Heart right ventricle (tissue), 16 donors: ENCODE measurements around the gene SMYD1. TPM values are rescaled to one million over a fixed set of nuclear protein-coding genes. Genes with fewer than 3 reads are reported as not detected.

Source experiments
- ATAC-seq, 8 donors: fragments of 200-7000 bp; cut with Tn5 transposase; one replicate each; pipeline ENCODE4 v1.9.1; 2020; ENCODE audit warnings: mild to moderate bottlenecking in 8 of 8, moderate library complexity in 8 of 8, moderate number of reproducible peaks in 1 of 8
- DNase-seq, 2 donors: peaks; one replicate each; pipeline ENCODE4 v3.0.0-alpha.2; 2020
- H3K27ac ChIP-seq, 10 donors: fragments of 200-600 bp; sonication (generic) in 2 of 10; one replicate each; pipeline versions ENCODE4 v1.5.0 to v1.8.0; 2020 to 2022; ENCODE audit warnings: mild to moderate bottlenecking in 3 of 10
- H3K27me3 ChIP-seq, 7 donors: fragments of 200-600 bp; one replicate each; pipeline ENCODE4 v1.8.0; 2021 to 2022; ENCODE audit warnings: mild to moderate bottlenecking in 2 of 7
- H3K36me3 ChIP-seq, 9 donors: fragments of 200-600 bp; sonication (generic) in 1 of 9; one replicate each; pipeline versions ENCODE4 v1.5.0 to v1.8.0; 2020 to 2022; ENCODE audit warnings: mild to moderate bottlenecking in 2 of 9
- H3K4me1 ChIP-seq, 9 donors: fragments of 200-600 bp; sonication (generic) in 1 of 9; one replicate each; pipeline versions ENCODE4 v1.5.0 to v1.8.0; 2020 to 2022; ENCODE audit warnings: mild to moderate bottlenecking in 4 of 9
- H3K4me3 ChIP-seq, 10 donors: fragments of 200-600 bp; sonication (generic) in 2 of 10; one replicate each; pipeline versions ENCODE4 v1.5.0 to v1.8.0; 2020 to 2022; ENCODE audit warnings: mild to moderate bottlenecking in 7 of 10, moderate library complexity in 2 of 10
- H3K9me3 ChIP-seq, 11 donors: fragments of 200-600 bp in 10 of 11; sonication (generic) in 2 of 11; one replicate each; pipeline versions ENCODE4 v1.5.0 to v1.8.0; 2013 to 2022; ENCODE audit warnings: mild to moderate bottlenecking in 2 of 11, control low read depth in 1 of 11, moderate library complexity in 1 of 11
- CTCF ChIP-seq, 9 donors: fragments of 200-600 bp; sonication (generic) in 2 of 9; IDR thresholded peaks; one replicate each; pipeline versions ENCODE4 v1.5.0 to v1.8.0; 2021 to 2022; ENCODE audit warnings: antibody characterized with exemption in 9 of 9, mild to moderate bottlenecking in 5 of 9, moderate library complexity in 1 of 9
- WGBS, 2 donors: extraction: QIAGEN DNeasy Blood & Tissue Kit; methylation state at CpG; one replicate each; pipeline ENCODE4 v1.1.7; 2013; ENCODE audit warnings: inconsistent platforms in 1 of 2; 5-methylcytosine and 5-hydroxymethylcytosine counted together
- intact Hi-C, 10 donors: fragments of 100-400 bp; cut with DNase I; formaldehyde crosslinking; loops; one replicate each; pipeline versions ENCODE4 v1.11.1 to v1.14.2; 2022
- polyA plus RNA-seq, 2 donors: library from polyadenylated mRNA; stranded (reverse); fragments of 200-250 nt; gene quantifications; one replicate each; pipeline ENCODE4 v1.2.3, GENCODE V29; 2013
- total RNA-seq, 10 donors: library from RNA; stranded (reverse); fragmentation: NEBNext Ultra II Directional in 3 of 10; extraction: Animal tissue kit (Norgen Biotek cat#: 25700) in 3 of 10; gene quantifications; one replicate each; pipeline versions ENCODE4 v1.2.1 to v1.2.4, GENCODE V29; 2021 to 2023
- donor health status: Arrhythmogenic right ventricular cardiomyopathy.
- donor health status: ischemic (EF 13 %, LVEDD 7.1; RV severe dilation, severe dysfunction).
- donor health status: healthy with polysubstance abuse.
- donor health status: DM: no; HTN: yes; CAD: no.
- donor health status: DM: no; HTN: no; CAD: no.
- donor health status: ischemic (EF 25% LVEDD 6.9; RV normal size, moderate dysfunction).
- donor health status: ischemic (EF 25% LVEDD 5.7; RV mildly dilated, moderate dysfunction).
- donor health status: healthy.
- donor health status: DM: yes; HTN: yes; CAD: no.
- donor health status: Ischemic cardiomyopathy.
- donor health status: ischemic (EF 35%, LVEDD 5.7; RV mildly dilated, moderate dysfunction).
- donor health status: nonischemic (EF 11% LVEDD 7.7; RV severe dilation, severe dysfunction).
- donor health status: DM: yes; HTN: yes; CAD: no.
- donor health status: PGD.
- donor health status: ischemic (EF 29% LVEDD 5.4; RV normal size, mild dysfunction).
- donor health status: nonischemic (EF 23%, LVEDD 6.1; RV moderate dilation, normal function).

The SMYD1 gene
- total and polyA plus RNA-seq, 12 donors: 78.7 to 534 (median 377) TPM

- Histone ChIP-seq H3K36me3 (no peaks in the 10 kb centered on the region), H3K9me3 (no peaks in the 10 kb centered on the region), H3K27me3 (no peaks in the 10 kb centered on the region), H3K4me3 (no peak within 1 kb of the TSS), H3K4me1 (no peaks in the 10 kb centered on the region), H3K27ac (no peak within 1 kb of the TSS)
- 87 to 88% methylated on average over 12 of the region's 12 CpGs for WGBS, 2 donors
- DNase-seq: no peak
- TF ChIP-seq CTCF (IDR thresholded peaks at IDR 0.05): no peak
- ATAC-seq: no peak
- intact Hi-C loops: no loop called here
These were observed 60.4 kb downstream of the SMYD1 start, which contains the start of gene FABP1 for GRCh38 chr2:88127888-88128653. FABP1 (minus strand) TSS chr2:88128062; CDS start chr2:88128017, 45 bp downstream.

- no peak for DNase-seq
- Histone ChIP-seq H3K36me3 (no peaks in the 10 kb centered on the region), H3K4me3 (no peak overlapping the region), H3K27ac (no peak overlapping the region), H3K27me3 (no peaks in the 10 kb centered on the region), H3K4me1 (no peaks in the 10 kb centered on the region), H3K9me3 (no peaks in the 10 kb centered on the region)
- ATAC-seq: no peak
- no peak for TF ChIP-seq CTCF (IDR thresholded peaks at IDR 0.05)
- 87 to 96% methylated on average over 7 of the region's 7 CpGs for WGBS, 2 donors
- intact Hi-C loops: no loop called here
These were observed 61.2 kb downstream of the SMYD1 start for GRCh38 chr2:88128654-88129312.

GRCh38 chr2:88129313-88129959 lies 61.8 kb downstream of the SMYD1 start:
- Histone ChIP-seq H3K4me1 (no peaks in the 10 kb centered on the region), H3K4me3 (no peak overlapping the region), H3K9me3 (no peaks in the 10 kb centered on the region), H3K27me3 (no peaks in the 10 kb centered on the region), H3K27ac (no peak overlapping the region), H3K36me3 (no peaks in the 10 kb centered on the region)
- intact Hi-C loops: no loop called here
- 92 to 94% methylated on average over 7 of the region's 7 CpGs for WGBS, 2 donors
- ATAC-seq (peak in 1 of 8 donors; percentile 29), DNase-seq (no peak)
- TF ChIP-seq CTCF (IDR thresholded peaks at IDR 0.05): no peak

- no peaks in the 10 kb centered on the region for H3K9me3 ChIP-seq
- DNase-seq (no peak), ATAC-seq (no peak)
- H3K4me1 ChIP-seq: no peaks in the 10 kb centered on the region
- no peak overlapping the region for H3K4me3 ChIP-seq
- WGBS, 2 donors: 74 to 80% methylated on average over 9 of the region's 9 CpGs
- no peaks in the 10 kb centered on the region for H3K36me3 ChIP-seq
- no peak for TF ChIP-seq CTCF (IDR thresholded peaks at IDR 0.05)
- H3K27ac ChIP-seq: no peak overlapping the region
- H3K27me3 ChIP-seq: peaks cover 0 to 6% (median 0%) of the 10 kb centered on the region in 7 donors
- intact Hi-C loops: no loop called here
These were observed 63.8 kb downstream of the SMYD1 start for GRCh38 chr2:88131201-88131998.
